ENCODE data around the gene PHKB. TPM values are rescaled to one million over a fixed set of nuclear protein-coding genes. Genes with fewer than 3 reads are reported as not detected.

PHKB gene
- total RNA-seq, 1 experiment from 2014 or later = 38.8 TPM

DNA sequence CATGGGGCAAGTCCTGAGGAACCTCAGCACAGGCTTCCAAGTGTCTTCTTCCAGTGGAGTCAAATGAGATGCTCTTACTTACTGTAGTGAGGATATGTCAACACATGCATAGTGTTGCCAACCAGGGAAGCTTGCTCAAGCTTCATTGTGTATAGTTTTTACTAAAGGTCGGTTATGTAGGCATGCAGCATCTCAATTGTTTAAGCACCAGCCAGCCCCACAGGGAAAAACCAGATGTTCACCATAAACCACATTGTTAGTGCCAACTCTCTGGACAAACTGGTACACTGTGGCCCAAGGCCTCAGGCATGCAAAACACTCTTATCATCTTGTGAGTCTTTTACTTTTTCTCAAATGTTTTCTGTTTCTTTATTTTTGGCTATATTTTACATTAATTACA is 152.1 kb downstream of the PHKB start:
- Mint-ChIP-seq H3K9me3 (no peaks in the 10 kb centered on the region), H3K27me3 (ENCODE audit: low read depth) (no peaks in the 10 kb centered on the region), H3K36me3 (ENCODE audit: insufficient read depth in 1 of 3, low read depth in 3 of 3) (peaks cover 0 to 7% (median under 1%) of the 10 kb centered on the region in 3 experiments; a peak in 2 of 7 replicates), H3K4me1 (peaks cover 9 to 10% of the 10 kb centered on the region in 2 experiments; a peak in 3 of 4 replicates), H3K4me3 (no peak overlapping the region), H3K27ac (no peak overlapping the region)
- Histone ChIP-seq H2AK5ac (ENCODE audit: insufficient read length, low read length) (no peak overlapping the region), H3K9me3 (ENCODE audit: control insufficient read depth, low read depth, low read length) (no peaks in the 10 kb centered on the region), H3T11ph (ENCODE audit: low read length) (no peak overlapping the region), H3K4me2 (ENCODE audit: insufficient read depth, insufficient read length, low read length) (no peak overlapping the region), H3K23ac (ENCODE audit: insufficient read length, low read depth, low read length) (no peak overlapping the region), H2BK15ac (ENCODE audit: low read depth, low read length) (no peak overlapping the region), H3K9ac (ENCODE audit: extremely low read depth, insufficient read length, low read length) (no peak overlapping the region), H3K27me3 (ENCODE audit: insufficient read depth, low read length) (no peaks in the 10 kb centered on the region), H2BK12ac (ENCODE audit: insufficient read length, low read depth, low read length) (no peak overlapping the region), H3K18ac (ENCODE audit: insufficient read length, low read depth, low read length) (no peak overlapping the region), H3K79me2 (ENCODE audit: insufficient read depth, low read length) (no peaks in the 10 kb centered on the region), H4K20me1 (ENCODE audit: control insufficient read depth, insufficient read depth, insufficient read length) (no peaks in the 10 kb centered on the region), H3K27ac (ENCODE audit: insufficient read length, low read depth, low read length) (no peak overlapping the region), H4K5ac (ENCODE audit: insufficient read length, low read depth, low read length) (no peak overlapping the region), H4K91ac (ENCODE audit: insufficient read length, low read depth, low read length) (no peak overlapping the region), H2BK120ac (ENCODE audit: low read depth, low read length, poor library complexity, severe bottlenecking) (no peak overlapping the region), H2BK20ac (ENCODE audit: low read depth, low read length, poor library complexity, severe bottlenecking) (no peak overlapping the region), H3K79me1 (ENCODE audit: insufficient read depth, low read depth, low read length, poor library complexity, severe bottlenecking) (no peaks in the 10 kb centered on the region), H4K8ac (replicated peaks; ENCODE audit: insufficient read length, low read depth, low read length) (no peak overlapping the region), H3K4ac (ENCODE audit: low read depth, low read length) (no peak overlapping the region), H3K4me1 (ENCODE audit: insufficient read depth, low read length) (no peaks in the 10 kb centered on the region), H3K56ac (ENCODE audit: insufficient read length, low read depth, low read length) (no peak overlapping the region), H2AFZ (ENCODE audit: low read length) (no peak overlapping the region), H2BK5ac (ENCODE audit: insufficient read length, low read length) (no peak overlapping the region), H3K14ac (ENCODE audit: insufficient read depth, low read length) (no peak overlapping the region), H3K23me2 (ENCODE audit: insufficient read length, low read depth, low read length, poor library complexity, severe bottlenecking) (no peaks in the 10 kb centered on the region)
- no peak for DNase-seq
- TF ChIP-seq CTCF (conservative IDR thresholded peaks at IDR 0.05) = no peak
- WGBS (ENCODE audit: extremely low coverage, insufficient read length, low lambda C conversion rate) = no CpG with 5 or more reads among the region's 1 CpG
